Body of pancreas (tissue), 4 donors: ENCODE data around the gene FGF21. TPM values are rescaled to one million over a fixed set of nuclear protein-coding genes. Genes with fewer than 3 reads are reported as not detected.

ENCODE experiments used
- ATAC-seq: fragments of 150-250 bp; one replicate; pipeline ENCODE4 v1.9.1; 2016
- DNase-seq, 4 donors: peaks; one replicate each; pipeline ENCODE4 v3.0.0-alpha.2; 2019
- H3K27ac ChIP-seq, 4 donors: fragments of 200-600 bp; sonication (generic); 1 replicate in 3 of 4; 2 replicates in 1 of 4; pipeline versions ENCODE4 v1.5.1 to v1.6.1; 2016 to 2019; ENCODE audit warnings: mild to moderate bottlenecking in 1 of 4, mixed read lengths in 1 of 4, moderate library complexity in 1 of 4
- H3K27me3 ChIP-seq, 2 donors: fragments of 200-600 bp; sonication (generic); one replicate each; pipeline ENCODE4 v1.6.0; 2016; ENCODE audit warnings: mild to moderate bottlenecking in 1 of 2
- H3K36me3 ChIP-seq, 2 donors: fragments of 200-600 bp; sonication (generic); replicated peaks in 1 of 2; 2 replicates each; pipeline ENCODE4 v1.5.1; 2016; ENCODE audit warnings: low read depth in 2 of 2; ENCODE audit not compliant: insufficient read depth in 1 of 2
- H3K4me1 ChIP-seq: fragments of 200-600 bp; sonication (generic); one replicate; pipeline ENCODE4 v1.6.0; 2016
- H3K4me3 ChIP-seq, 2 donors: fragments of 200-600 bp; sonication (generic); 1 replicate in 1 of 2; 2 replicates in 1 of 2; pipeline ENCODE4 v1.5.1; 2016 to 2019
- H3K9me3 ChIP-seq, 3 donors: fragments of 200-600 bp; sonication (generic); 1 replicate in 2 of 3; 2 replicates in 1 of 3; pipeline ENCODE4 v1.5.1; 2016
- CTCF ChIP-seq, 7 experiments: fragments of 450-650 bp in 4 of 7; fragments of 200-600 bp in 3 of 7; sonication (generic) in 3 of 7; IDR thresholded peaks; one replicate each; pipeline ENCODE4 v1.5.1; 2016 to 2019; ENCODE audit warnings: antibody characterized with exemption in 7 of 7
- POLR2A ChIP-seq, 3 donors: fragments of 450-650 bp; IDR thresholded peaks; one replicate each; pipeline ENCODE4 v1.6.1; 2016; ENCODE audit warnings: antibody characterized with exemption in 3 of 3, mild to moderate bottlenecking in 2 of 3
- WGBS, 2 donors: methylation state at CpG; one replicate each; pipeline ENCODE4 v1.1.5; 2017; 5-methylcytosine and 5-hydroxymethylcytosine counted together
- intact Hi-C: fragments of 100-400 bp; cut with DNase I; formaldehyde crosslinking; loops from one replicate; pipeline ENCODE4 v1.15.1; 2023
- total RNA-seq, 2 donors: library from RNA; depleted of rRNA; stranded (reverse); fragments of >200 nt; gene quantifications; one replicate each; pipeline ENCODE4 v1.1.0, GENCODE V29; 2016

Gene FGF21
- total RNA-seq, 2 donors from 2014 or later: not detected

- H3K9me3 ChIP-seq: no peaks in the 10 kb centered on the region
- H3K36me3 ChIP-seq: no peaks in the 10 kb centered on the region
- H3K4me1 ChIP-seq: peaks cover 51% of the 10 kb centered on the region
- WGBS, 2 donors: 1 to 13% methylated on average over 11 to 84 of the region's 96 CpGs
- no peaks in the 10 kb centered on the region for H3K27me3 ChIP-seq
- ATAC-seq (peak; percentile 84), DNase-seq (peak; percentile 96 to 98 (median 97))
- intact Hi-C loops: no loop called here
- peak overlapping the region; percentile 79 to 93 (median 88) for H3K27ac ChIP-seq
- peak in 5 of 7 experiments; percentile 7 to 98 (median 65) for TF ChIP-seq CTCF (IDR thresholded peaks at IDR 0.05)
- peak; percentile 60 to 91 (median 66) for TF ChIP-seq POLR2A (IDR thresholded peaks at IDR 0.05)
- peak overlapping the region; percentile 4 to 23 for H3K4me3 ChIP-seq
These were observed 16.5 kb upstream of the FGF21 start for GRCh38 chr19:48738557-48739403.

GRCh38 chr19:48739404-48740163, 15.7 kb upstream of the FGF21 start:
- Histone ChIP-seq H3K4me3 (peak overlapping the region; percentile 4 to 23), H3K9me3 (no peaks in the 10 kb centered on the region), H3K4me1 (peaks cover 51% of the 10 kb centered on the region), H3K27me3 (no peaks in the 10 kb centered on the region), H3K27ac (peak overlapping the region; percentile 79 to 93 (median 88)), H3K36me3 (no peaks in the 10 kb centered on the region)
- DNase-seq: peak; percentile 55 to 73 (median 64)
- 4 to 17% methylated on average over 30 to 45 of the region's 51 CpGs for WGBS, 2 donors
- intact Hi-C loops: no loop called here
- ATAC-seq: no peak
- TF ChIP-seq POLR2A (IDR thresholded peaks at IDR 0.05) (peak in 1 of 3 donors; percentile 47), CTCF (IDR thresholded peaks at IDR 0.05) (no peak)

DNA sequence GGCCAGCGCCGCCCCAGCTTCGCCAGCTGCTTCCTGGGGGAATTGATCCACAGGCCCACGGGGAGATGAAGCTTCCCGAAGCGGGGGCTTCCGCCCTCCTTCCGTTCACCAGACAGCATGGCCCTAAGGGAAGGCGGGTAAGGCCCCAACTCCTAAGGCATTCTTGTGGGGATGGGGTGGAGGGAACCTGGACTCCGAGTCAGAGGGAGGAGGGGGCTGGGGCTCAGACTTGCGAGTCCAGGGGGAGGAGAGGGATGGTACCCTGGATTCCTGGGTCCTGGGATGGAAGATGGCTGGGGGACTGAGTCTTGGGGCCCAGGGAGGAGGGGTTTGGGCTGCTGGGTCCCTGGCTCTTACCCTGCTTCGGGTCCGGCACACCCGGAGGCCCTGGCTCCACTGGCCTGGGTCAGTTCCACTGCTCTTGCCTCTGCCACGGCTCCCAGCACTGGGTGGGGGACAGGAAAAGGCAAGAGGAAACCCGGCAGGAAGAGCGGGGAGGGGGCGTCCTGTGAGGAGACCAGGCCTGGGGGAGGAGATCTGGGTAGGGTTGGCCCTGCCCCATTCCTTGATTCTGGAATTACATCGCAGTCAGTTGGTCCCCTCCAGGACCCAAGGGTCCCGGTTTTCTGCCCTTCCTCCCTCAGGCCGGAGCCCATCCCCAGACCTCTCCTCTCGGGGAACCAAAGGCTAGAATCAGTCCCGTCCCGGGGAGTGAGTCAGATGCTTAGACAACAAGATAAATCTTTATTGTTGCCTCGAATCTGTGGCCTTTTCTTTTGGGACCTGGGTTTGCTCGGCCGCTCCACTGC, 15.0 kb upstream of the FGF21 start, which contains the start of gene RASIP1:
Gene RASIP1, minus strand, starts transcription at position 447 of the 809 bp plus-strand sequence. Its CDS starts 328 bp downstream, at position 119.
- Histone ChIP-seq H3K9me3 (no peaks in the 10 kb centered on the region), H3K36me3 (no peaks in the 10 kb centered on the region), H3K27ac (peak within 1 kb of the TSS; percentile 79 to 93 (median 88)), H3K27me3 (no peaks in the 10 kb centered on the region), H3K4me1 (peaks cover 51% of the 10 kb centered on the region), H3K4me3 (peak within 1 kb of the TSS; percentile 4 to 23)
- TF ChIP-seq POLR2A (IDR thresholded peaks at IDR 0.05): peak; percentile 34 to 38 (median 36)
- TF ChIP-seq CTCF (IDR thresholded peaks at IDR 0.05): no peak
- ATAC-seq (no peak), DNase-seq (peak in 2 of 4 donors; percentile 41 to 42)
- intact Hi-C loops: no loop called here
- 19 to 42% methylated on average over 13 to 25 of the region's 27 CpGs for WGBS, 2 donors

DNA sequence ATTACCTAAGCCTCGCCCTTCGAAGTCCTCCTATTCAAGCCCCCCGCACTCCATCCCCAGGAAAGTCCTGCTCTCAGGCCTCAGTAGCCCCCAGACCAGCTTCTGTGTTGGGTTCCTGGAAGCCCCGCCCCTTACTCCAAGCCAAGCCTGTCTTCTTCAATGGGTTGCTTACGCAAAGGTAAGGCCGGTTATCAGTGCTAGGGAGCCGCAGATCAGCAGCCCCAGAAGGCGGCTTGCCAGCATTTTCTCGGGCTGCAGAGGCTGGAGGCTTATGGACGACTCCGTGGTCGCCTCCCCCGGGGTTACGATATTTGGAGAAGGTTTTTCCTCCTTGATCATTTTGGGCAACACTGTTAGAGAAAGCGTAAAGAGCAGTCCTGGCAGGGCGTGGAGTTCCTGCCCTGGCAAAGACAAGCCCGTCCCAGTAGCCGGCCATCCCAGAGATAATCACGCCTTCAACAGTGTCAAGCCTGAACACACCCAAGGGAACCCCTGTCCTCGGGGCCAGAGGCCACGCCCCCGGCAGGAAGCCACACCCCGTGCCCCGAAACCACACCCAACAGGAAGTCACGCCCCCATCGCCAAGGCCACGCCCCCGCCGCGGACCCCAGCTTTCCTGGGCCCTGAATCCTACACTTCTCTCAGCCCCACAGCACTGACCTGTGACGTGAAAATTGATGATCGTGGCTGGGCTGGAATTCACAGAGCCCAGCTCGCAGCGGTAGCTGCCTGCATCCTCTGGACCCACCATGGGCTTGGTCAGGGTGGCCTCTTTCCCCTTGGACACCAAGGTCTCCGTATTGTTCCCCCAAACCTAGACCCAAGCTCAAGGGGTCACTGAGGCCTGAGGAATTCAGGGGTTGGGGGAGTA, 14.0 kb upstream of the FGF21 start:
- intact Hi-C loops: no loop called here
- 28 to 29% methylated on average over 20 to 35 of the region's 35 CpGs for WGBS, 2 donors
- DNase-seq: peak; percentile 65 to 78 (median 72)
- ATAC-seq: no peak
- Histone ChIP-seq H3K4me1 (peaks cover 54% of the 10 kb centered on the region), H3K4me3 (no peak overlapping the region), H3K27ac (peak overlapping the region; percentile 79 to 93 (median 88)), H3K27me3 (no peaks in the 10 kb centered on the region), H3K9me3 (no peaks in the 10 kb centered on the region), H3K36me3 (no peaks in the 10 kb centered on the region)
- no peak for TF ChIP-seq POLR2A (IDR thresholded peaks at IDR 0.05)
